Jurkat, Clone E6-1 (cell line): ENCODE measurements around the gene TMEM203.

Source experiments
- DNase-seq: peaks from one replicate; pipeline ENCODE4 v3.0.0-alpha.2; 2011; ENCODE audit warnings: low read depth, low spot score
- H3K4me3 ChIP-seq: 2 replicates; pipeline ENCODE4 v1.5.1; 2011; ENCODE audit warnings: mild to moderate bottlenecking, low read length, control low read depth, moderate library complexity

The TMEM203 gene

DNA sequence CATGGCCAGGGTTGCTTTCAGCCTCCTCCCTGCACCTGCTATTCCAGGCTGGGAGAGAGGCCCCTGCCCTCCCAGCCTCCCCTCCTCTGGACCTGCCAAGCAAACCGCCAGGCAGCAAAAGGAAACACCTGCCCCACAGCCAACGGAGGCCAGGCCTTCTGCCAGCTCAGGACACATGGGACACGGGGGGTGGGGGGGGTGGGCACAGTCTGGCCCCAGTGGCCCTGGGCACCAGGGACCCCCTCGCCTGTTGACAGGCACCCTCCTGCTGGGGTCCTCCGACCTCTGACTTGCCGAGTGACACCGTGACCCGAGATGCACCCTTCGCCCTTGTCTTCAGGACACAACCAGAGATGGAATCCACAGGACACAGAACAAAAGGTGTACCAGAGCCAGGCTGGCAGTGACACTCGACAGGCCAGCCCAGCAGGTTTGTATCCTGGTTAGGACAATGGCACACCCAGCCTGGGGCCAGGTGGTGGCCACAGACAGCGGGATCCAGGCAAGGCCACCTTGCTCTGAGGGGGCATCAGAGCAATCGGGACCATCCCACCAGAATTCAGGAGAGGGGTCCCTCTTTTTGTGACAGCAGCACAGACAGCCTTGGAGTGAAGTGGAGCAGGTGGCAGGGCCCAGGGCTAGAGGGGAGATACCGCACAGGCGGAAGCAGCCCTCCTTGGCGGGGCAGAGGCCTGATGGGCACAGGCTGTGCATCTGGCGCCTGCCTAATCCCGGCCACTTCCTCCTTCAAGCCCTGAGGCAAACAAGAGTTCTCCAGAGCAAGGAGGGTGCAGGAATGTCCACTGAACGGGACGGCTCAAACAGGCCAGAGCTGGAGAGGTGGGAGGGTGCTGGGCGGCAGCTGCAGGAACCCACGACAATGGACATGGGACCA, 32.3 kb downstream of the TMEM203 start:
- H3K4me3 ChIP-seq = no peak overlapping the region
- DNase-seq = no peak

DNA sequence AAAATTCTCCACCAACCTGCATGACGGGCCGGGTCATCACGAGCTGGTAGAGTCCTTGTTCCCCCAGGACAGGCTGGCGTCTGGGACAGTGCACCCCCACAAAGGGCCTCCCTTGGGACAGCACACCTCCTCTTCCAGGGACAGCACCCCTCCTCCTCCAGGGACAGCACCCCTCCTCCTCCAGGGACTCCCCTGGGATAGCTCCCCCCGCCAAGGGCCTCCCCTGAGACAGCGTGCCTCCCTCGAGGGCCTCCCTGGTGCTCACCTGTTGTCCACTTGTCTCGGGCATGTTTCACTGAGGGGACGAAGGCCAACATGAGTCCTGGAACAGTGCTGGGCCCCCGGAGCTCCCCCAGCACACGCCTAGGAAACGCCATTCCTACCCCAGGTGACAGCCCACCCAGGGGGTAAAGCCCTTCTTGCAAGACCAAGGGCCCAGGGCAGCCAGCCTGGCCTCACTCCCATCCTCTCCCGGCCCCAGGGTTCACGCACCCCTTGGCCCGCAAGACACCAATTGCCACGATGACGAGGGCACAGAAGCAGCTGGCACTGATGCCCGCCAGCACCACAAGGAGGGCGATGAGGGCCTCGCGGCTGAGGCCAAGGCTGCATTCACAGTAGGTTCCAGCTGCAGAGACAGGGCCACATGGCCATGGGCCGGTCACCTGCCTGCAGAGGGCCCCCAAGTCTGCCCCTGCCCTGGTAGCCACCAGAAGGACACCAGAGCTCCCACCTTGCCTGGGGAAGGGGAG, 34.1 kb downstream of the TMEM203 start:
- DNase-seq = no peak

GRCh38 chr9:137170486-137171148, 34.8 kb downstream of the TMEM203 start:
- DNase-seq = no peak
- H3K4me3 ChIP-seq = no peak overlapping the region

More for the DNA sequence above, 34.1 kb downstream of the TMEM203 start:
- no peak overlapping the region for H3K4me3 ChIP-seq

DNA sequence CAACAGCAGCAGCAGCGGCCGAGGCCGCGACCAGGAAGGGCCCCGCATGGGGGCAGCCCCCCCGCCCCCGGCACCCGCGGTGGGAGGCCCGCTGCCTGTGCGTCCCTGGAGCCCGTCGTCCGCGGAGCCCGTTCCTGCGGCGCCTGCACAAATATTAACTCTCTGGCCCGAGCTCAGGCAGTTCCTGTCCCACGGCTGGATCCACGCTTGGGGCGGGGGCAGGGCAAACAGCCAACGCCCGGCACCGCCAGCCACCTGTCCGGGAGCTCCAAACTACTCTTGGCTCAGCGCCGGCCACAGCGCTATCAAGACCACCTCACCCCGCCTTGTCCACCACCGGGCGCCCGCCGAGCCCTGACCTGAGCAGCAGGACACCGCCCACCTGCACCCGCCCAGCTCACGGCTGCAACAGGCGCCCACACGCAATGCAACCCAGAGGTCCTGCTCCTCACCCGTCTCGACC, 35.5 kb downstream of the TMEM203 start, which contains the start of gene LRRC26:
Gene LRRC26, minus strand, starts transcription at position 156 of the 463 bp plus-strand sequence. Its CDS starts 108 bp downstream, at position 48.
- no peak for DNase-seq
- no peak within 1 kb of the TSS for H3K4me3 ChIP-seq

GRCh38 chr9:137168904-137169856, 36.3 kb downstream of the TMEM203 start:
- no peak for DNase-seq
- no peak overlapping the region for H3K4me3 ChIP-seq

DNA sequence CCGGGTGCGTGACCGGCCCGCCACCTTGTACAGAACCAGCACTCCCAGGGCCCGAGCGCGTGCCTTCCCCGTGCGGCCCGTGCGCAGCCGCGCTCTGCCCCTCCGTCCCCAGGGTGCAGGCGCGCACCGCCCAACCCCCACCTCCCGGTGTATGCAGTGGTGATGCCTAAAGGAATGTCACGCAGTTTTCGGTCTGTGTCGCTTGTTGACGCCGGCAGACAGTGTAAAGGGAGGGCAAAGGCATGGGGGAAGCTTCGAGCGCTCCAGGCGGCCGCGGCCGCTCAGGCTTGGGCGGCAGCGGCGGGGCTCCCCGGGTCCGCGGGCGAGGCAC, 36.9 kb downstream of the TMEM203 start:
- no peak for DNase-seq

GRCh38 chr9:137167747-137168572, 37.5 kb downstream of the TMEM203 start:
- H3K4me3 ChIP-seq = no peak overlapping the region
- DNase-seq = no peak

More for the DNA sequence above, 36.9 kb downstream of the TMEM203 start:
- no peak overlapping the region for H3K4me3 ChIP-seq

GRCh38 chr9:137167277-137167746, 38.1 kb downstream of the TMEM203 start:
- H3K4me3 ChIP-seq = no peak overlapping the region
- no peak for DNase-seq

DNA sequence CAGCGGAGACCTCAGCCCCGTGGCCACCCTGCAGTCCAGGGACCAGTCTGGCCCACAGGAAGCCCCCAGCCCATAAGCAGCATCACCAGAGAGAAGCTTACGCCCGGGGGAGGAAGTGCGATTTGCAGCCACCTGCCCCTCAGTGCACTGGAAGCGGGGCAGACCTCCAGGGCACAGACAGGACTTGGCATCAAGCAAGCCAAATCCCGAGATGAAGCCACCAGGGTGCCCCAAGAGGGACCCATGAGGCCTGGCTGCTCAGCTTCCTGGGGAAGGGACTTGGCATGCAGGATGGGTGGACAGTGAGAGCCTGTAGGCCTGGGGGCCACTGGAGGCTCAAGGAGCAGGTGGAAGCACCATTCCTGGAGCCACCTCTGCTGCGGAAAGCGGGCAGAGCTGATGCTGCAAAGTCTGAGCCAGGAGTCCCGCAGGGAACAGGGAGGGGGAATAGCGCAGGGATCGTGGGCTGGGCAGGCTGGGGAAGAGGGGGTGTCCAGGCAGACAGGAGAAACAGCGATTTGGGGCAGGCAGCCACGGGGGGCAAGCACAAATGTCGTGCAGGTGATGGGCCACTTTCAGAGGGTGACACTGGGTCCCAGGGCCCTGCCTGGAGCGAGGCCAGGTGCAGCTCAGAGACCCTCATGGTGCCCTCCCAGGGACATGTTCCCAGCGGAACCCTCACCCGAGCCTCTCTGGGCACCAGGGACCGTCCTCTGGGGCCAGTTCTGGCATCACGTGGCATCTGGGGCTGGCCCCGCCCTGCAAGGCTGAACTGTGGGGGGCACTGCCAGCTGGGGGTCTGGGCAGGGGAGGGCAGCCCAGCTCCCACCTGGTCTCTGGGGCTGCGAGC, 38.8 kb downstream of the TMEM203 start:
- H3K4me3 ChIP-seq = no peak overlapping the region
- DNase-seq = no peak

DNA sequence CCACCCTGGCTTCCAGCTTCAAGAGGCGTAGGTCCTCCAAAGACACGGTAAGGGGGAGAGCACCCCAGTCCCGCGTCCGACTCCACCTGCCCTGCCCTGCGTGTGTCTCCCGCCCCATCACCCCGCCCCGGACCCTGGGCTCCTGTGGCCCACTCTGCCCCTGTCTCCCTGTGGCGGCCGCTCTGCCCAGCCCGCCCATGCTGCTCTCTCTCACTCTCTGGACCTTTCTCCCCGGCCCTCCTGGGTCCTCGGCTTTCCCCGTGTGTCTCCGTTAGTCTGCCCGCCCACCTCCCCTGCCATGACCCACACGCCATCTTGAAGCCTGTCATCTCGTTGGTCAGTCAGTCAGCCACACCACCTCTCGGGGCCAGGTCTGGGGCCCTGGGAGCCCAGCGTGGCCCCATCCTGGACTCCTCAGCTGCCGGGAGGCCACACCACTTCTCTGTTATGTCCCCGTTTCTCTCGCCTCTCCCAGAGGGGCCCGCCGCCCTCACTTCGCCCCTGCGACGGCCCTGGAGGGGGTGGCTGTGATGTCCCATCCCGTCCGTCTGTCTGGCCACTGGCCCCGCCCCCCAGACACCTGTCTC, 40.1 kb downstream of the TMEM203 start:
- H3K4me3 ChIP-seq = no peak overlapping the region
- DNase-seq = no peak

- no peak for DNase-seq
- no peak overlapping the region for H3K4me3 ChIP-seq
Measured at GRCh38 chr9:137164370-137165249, 40.8 kb downstream of the TMEM203 start.

GRCh38 chr9:137163805-137164204, 41.6 kb downstream of the TMEM203 start:
- H3K4me3 ChIP-seq = no peak overlapping the region
- DNase-seq = no peak

GRCh38 chr9:137163365-137163715, 42.1 kb downstream of the TMEM203 start:
- H3K4me3 ChIP-seq = no peak overlapping the region
- no peak for DNase-seq

GRCh38 chr9:137162505-137163364, 42.7 kb downstream of the TMEM203 start:
- no peak overlapping the region for H3K4me3 ChIP-seq
- DNase-seq = no peak
